DOHH2 (cell line): Measurements from ENCODE around the gene MAB21L2.

Source experiments
- H3F3A ChIP-seq: fragments of 200-600 bp; sonication (generic), shearing (Covaris generic); 2 replicates; pipeline ENCODE4 v1.6.0; 2016; ENCODE audit warnings: antibody characterized with exemption, mild to moderate bottlenecking; ENCODE audit not compliant: control insufficient read depth, insufficient read depth
- H3K27ac ChIP-seq: fragments of 200-600 bp; sonication (generic); 2 replicates; pipeline ENCODE4 v1.5.1; 2014; ENCODE audit warnings: low read depth, mild to moderate bottlenecking, low read length, moderate library complexity
- H3K27me3 ChIP-seq: fragments of 200-600 bp; sonication (generic); 2 replicates; pipeline ENCODE4 v1.6.1; 2014; ENCODE audit warnings: mild to moderate bottlenecking, low read length, mixed read lengths; ENCODE audit not compliant: control insufficient read depth
- H3K36me3 ChIP-seq: fragments of 200-600 bp; sonication (generic); 2 replicates; pipeline ENCODE4 v1.6.1; 2014; ENCODE audit warnings: mild to moderate bottlenecking, low read length, moderate library complexity, mixed read lengths; ENCODE audit not compliant: control insufficient read depth
- H3K4me1 ChIP-seq: fragments of 200-600 bp; sonication (generic); 2 replicates; pipeline ENCODE4 v1.6.1; 2014; ENCODE audit warnings: mild to moderate bottlenecking, low read length, mixed read lengths; ENCODE audit not compliant: control insufficient read depth
- H3K4me2 ChIP-seq: fragments of 200-600 bp; sonication (generic); 2 replicates; pipeline ENCODE4 v1.6.0; 2014; ENCODE audit warnings: mild to moderate bottlenecking, low read length, moderate library complexity
- H3K4me3 ChIP-seq: fragments of 200-600 bp; sonication (generic); 2 replicates; pipeline ENCODE4 v1.5.1; 2014; ENCODE audit warnings: mild to moderate bottlenecking, low read length, mixed read lengths
- H3K79me2 ChIP-seq: fragments of 200-600 bp; sonication (generic); 2 replicates; pipeline ENCODE4 v1.6.1; 2014; ENCODE audit warnings: mild to moderate bottlenecking, low read length, mixed read lengths; ENCODE audit not compliant: control insufficient read depth
- H3K9me2 ChIP-seq: fragments of 200-600 bp; sonication (generic); replicated peaks from 2 replicates; pipeline ENCODE4 v1.6.1; 2014; ENCODE audit warnings: mild to moderate bottlenecking, low read length, mixed read lengths; ENCODE audit not compliant: control insufficient read depth
- H3K9me3 ChIP-seq: fragments of 200-600 bp; sonication (generic); 2 replicates; pipeline ENCODE4 v1.6.1; 2014; ENCODE audit warnings: antibody characterized with exemption, low read length, mixed read lengths; ENCODE audit not compliant: control insufficient read depth, insufficient read depth
- H4K20me1 ChIP-seq: fragments of 200-600 bp; sonication (generic); 2 replicates; pipeline ENCODE4 v1.6.0; 2014; ENCODE audit warnings: low read depth, mild to moderate bottlenecking, antibody characterized with exemption, low read length, moderate library complexity; ENCODE audit not compliant: control insufficient read depth, insufficient read depth
- CTCF ChIP-seq: fragments of 200-600 bp; sonication (generic); IDR thresholded peaks from one replicate; pipeline ENCODE4 v1.5.1; 2014; ENCODE audit warnings: antibody characterized with exemption, mild to moderate bottlenecking, low read depth, low read length; ENCODE audit not compliant: poor library complexity, severe bottlenecking
- EZH2phosphoT487 ChIP-seq: fragments of 200-600 bp; sonication (generic); IDR thresholded peaks from 2 replicates; pipeline ENCODE4 v1.6.1; 2017; ENCODE audit warnings: borderline replicate concordance, mild to moderate bottlenecking, antibody characterized with exemption, low read length, moderate library complexity, mixed read lengths

The MAB21L2 gene

GRCh38 chr4:150582873-150583286 lies 929 bp downstream of the MAB21L2 start:
- H3K9me3 ChIP-seq = peaks cover 16% of the 10 kb centered on the region; the same call in 1 of the 2 replicates
- no peak overlapping the region for H3K27ac ChIP-seq
- H3K4me1 ChIP-seq = no peaks in the 10 kb centered on the region
- no peaks in the 10 kb centered on the region for H3K79me2 ChIP-seq
- H3K4me3 ChIP-seq = no peak overlapping the region
- no peaks in the 10 kb centered on the region for H3K27me3 ChIP-seq
- no peak overlapping the region for H3K4me2 ChIP-seq
- no peak for TF ChIP-seq CTCF
- peaks cover 34% of the 10 kb centered on the region for H3K36me3 ChIP-seq
- no peaks in the 10 kb centered on the region for H3F3A ChIP-seq
- H4K20me1 ChIP-seq = no peaks in the 10 kb centered on the region
- no peaks in the 10 kb centered on the region for H3K9me2 ChIP-seq

- H3K27me3 ChIP-seq = no peaks in the 10 kb centered on the region
- no peak overlapping the region for H3K4me2 ChIP-seq
- no peak overlapping the region for H3K27ac ChIP-seq
Measured at GRCh38 chr4:150583287-150584110, 1.5 kb downstream of the MAB21L2 start.

GRCh38 chr4:150584111-150584915 lies 2.4 kb downstream of the MAB21L2 start:
- no peaks in the 10 kb centered on the region for H3K27me3 ChIP-seq
- H4K20me1 ChIP-seq = no peaks in the 10 kb centered on the region
- no peak overlapping the region for H3K4me3 ChIP-seq
- H3K79me2 ChIP-seq = no peaks in the 10 kb centered on the region
- H3K27ac ChIP-seq = no peak overlapping the region
- no peaks in the 10 kb centered on the region for H3F3A ChIP-seq
- TF ChIP-seq EZH2phosphoT487 (no peak), CTCF (no peak)
- H3K4me1 ChIP-seq = no peaks in the 10 kb centered on the region
- peaks cover 16% of the 10 kb centered on the region; the same call in 1 of the 2 replicates for H3K9me3 ChIP-seq
- H3K9me2 ChIP-seq = no peaks in the 10 kb centered on the region
- no peak overlapping the region for H3K4me2 ChIP-seq
- H3K36me3 ChIP-seq = peaks cover 44% of the 10 kb centered on the region

More at GRCh38 chr4:150583287-150584110, 1.5 kb downstream of the MAB21L2 start:
- Histone ChIP-seq H4K20me1 (no peaks in the 10 kb centered on the region), H3K9me3 (peaks cover 16% of the 10 kb centered on the region; the same call in 1 of the 2 replicates), H3K9me2 (no peaks in the 10 kb centered on the region), H3F3A (no peaks in the 10 kb centered on the region), H3K36me3 (peaks cover 38% of the 10 kb centered on the region), H3K4me1 (no peaks in the 10 kb centered on the region), H3K79me2 (no peaks in the 10 kb centered on the region), H3K4me3 (no peak overlapping the region)
- TF ChIP-seq CTCF = no peak
- TF ChIP-seq EZH2phosphoT487 = no peak
